Aorta (tissue), 5 donors: Measurements from ENCODE around the gene NDST1. TPM values are rescaled to one million over a fixed set of nuclear protein-coding genes. Genes with fewer than 3 reads are reported as not detected.

Source experiments
- ATAC-seq: fragments of 200-7000 bp; cut with Tn5 transposase; one replicate; pipeline ENCODE4 v1.9.1; 2022; ENCODE audit warnings: moderate library complexity; ENCODE audit not compliant: low FRiP score
- DNase-seq, 2 donors: peaks; one replicate each; pipeline ENCODE4 v3.0.0-alpha.2; 2020
- H3K27ac ChIP-seq, 2 donors: one replicate each; pipeline ENCODE4 v1.5.1; 2013; ENCODE audit warnings: low read length in 2 of 2, mild to moderate bottlenecking in 2 of 2, moderate library complexity in 2 of 2, control low read depth in 1 of 2, inconsistent platforms in 1 of 2, low read depth in 1 of 2
- H3K27me3 ChIP-seq, 2 donors: one replicate each; pipeline ENCODE4 v1.6.1; 2013; ENCODE audit warnings: control low read depth in 1 of 2, low read length in 1 of 2, mild to moderate bottlenecking in 1 of 2, moderate library complexity in 1 of 2; ENCODE audit not compliant: insufficient read depth in 2 of 2, control insufficient read depth in 1 of 2
- H3K36me3 ChIP-seq, 2 donors: one replicate each; pipeline ENCODE4 v1.6.1; 2013; ENCODE audit warnings: control low read depth in 1 of 2, low read length in 1 of 2, mild to moderate bottlenecking in 1 of 2; ENCODE audit not compliant: insufficient read depth in 2 of 2, control insufficient read depth in 1 of 2
- H3K4me1 ChIP-seq, 2 donors: one replicate each; pipeline ENCODE4 v1.6.1; 2013; ENCODE audit warnings: low read length in 2 of 2, control low read depth in 1 of 2, mild to moderate bottlenecking in 1 of 2, moderate library complexity in 1 of 2; ENCODE audit not compliant: insufficient read depth in 2 of 2, control insufficient read depth in 1 of 2
- H3K4me3 ChIP-seq, 2 donors: one replicate each; pipeline ENCODE4 v1.5.1; 2013; ENCODE audit warnings: low read length in 2 of 2, control low read depth in 1 of 2, mild to moderate bottlenecking in 1 of 2
- H3K9me3 ChIP-seq: one replicate; pipeline ENCODE4 v1.6.1; 2013; ENCODE audit warnings: mild to moderate bottlenecking, low read length; ENCODE audit not compliant: control insufficient read depth
- WGBS, 2 donors: extraction: QIAGEN DNeasy Blood & Tissue Kit; methylation state at CpG; one replicate each; pipeline ENCODE4 v1.1.7; 2013; 5-methylcytosine and 5-hydroxymethylcytosine counted together
- intact Hi-C, 2 donors: fragments of 100-400 bp; cut with DNase I; formaldehyde crosslinking; loops; one replicate each; pipeline versions ENCODE4 v1.14.2 to v1.15.0; 2022
- polyA plus RNA-seq, 2 donors: library from polyadenylated mRNA; stranded (reverse); fragments of 200-250 nt; gene quantifications; one replicate each; pipeline ENCODE4 v1.2.3, GENCODE V29; 2013
- total RNA-seq, 2 donors: library from RNA; stranded (reverse); fragmentation: NEBNext Ultra II Directional; extraction: Animal tissue kit (Norgen Biotek cat#: 25700); gene quantifications; one replicate each; pipeline ENCODE4 v1.2.1, GENCODE V29; 2021
- donor health status: healthy with polysubstance abuse.
- donor health status: Bipolar disorder and iron deficiency.
- donor health status: DM: no; HTN: no; CAD: no.
- donor health status: DM: no; HTN: no; CAD: no.
- donor health status: DM: yes; HTN: yes; CAD: no.

NDST1 gene
- total and polyA plus RNA-seq, 4 donors, result 10.4 to 116 (median 43.1) TPM

- DNase-seq, result peak in 1 of 2 donors; percentile 53
- 20 to 23% methylated on average over 16 to 19 of the region's 19 CpGs for WGBS, 2 donors
These were observed 74.5 kb downstream of the NDST1 start for GRCh38 chr5:150582241-150583109.

DNA sequence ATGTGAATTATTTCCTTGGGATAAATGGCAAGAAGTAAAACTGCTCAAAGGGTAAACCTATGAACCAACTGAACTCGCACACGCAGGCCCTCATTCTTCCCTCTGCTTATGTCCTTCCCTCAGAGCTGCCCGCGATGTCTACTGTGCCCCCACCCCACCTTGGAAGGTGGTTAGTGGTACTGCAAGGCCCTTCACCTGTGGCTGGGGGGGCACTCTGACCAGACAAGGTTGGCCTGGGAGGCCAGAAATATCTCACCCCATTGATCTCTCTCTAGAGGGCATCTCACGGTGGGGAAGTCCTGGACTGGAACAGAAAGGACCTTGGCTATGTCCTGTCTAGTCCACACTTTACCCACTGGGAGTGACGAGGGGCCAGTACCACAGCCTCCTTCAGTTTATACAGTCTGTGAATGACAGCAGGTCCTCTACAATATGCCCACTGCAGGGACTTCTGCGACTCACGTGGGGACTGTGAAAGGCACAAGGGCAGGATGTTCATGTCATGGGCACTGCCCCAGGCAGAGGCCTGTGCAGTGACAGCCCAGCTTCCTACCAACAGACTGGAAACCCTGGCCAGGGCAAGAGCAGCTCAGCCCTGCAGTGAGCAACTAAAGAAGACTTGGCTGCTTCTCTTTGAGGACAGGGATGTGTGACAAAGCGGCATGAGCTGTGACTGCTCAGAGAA lies 75.8 kb downstream of the NDST1 start:
- no peaks in the 10 kb centered on the region for H3K27me3 ChIP-seq
- DNase-seq, result peak in 1 of 2 donors; percentile 24
- no peaks in the 10 kb centered on the region for H3K4me1 ChIP-seq
- no peaks in the 10 kb centered on the region for H3K36me3 ChIP-seq
- 77 to 86% methylated on average over 9 of the region's 9 CpGs for WGBS, 2 donors
- H3K9me3 ChIP-seq, result no peaks in the 10 kb centered on the region
- H3K4me3 ChIP-seq, result no peak overlapping the region
- intact Hi-C loops, result no loop called here
- no peak overlapping the region for H3K27ac ChIP-seq
- ATAC-seq, result no peak

More at GRCh38 chr5:150582241-150583109, 74.5 kb downstream of the NDST1 start:
- Histone ChIP-seq H3K36me3 (no peaks in the 10 kb centered on the region), H3K27ac (no peak overlapping the region), H3K9me3 (no peaks in the 10 kb centered on the region), H3K4me3 (no peak overlapping the region), H3K4me1 (no peaks in the 10 kb centered on the region), H3K27me3 (no peaks in the 10 kb centered on the region)
- no peak for ATAC-seq
- intact Hi-C loops, result no loop called here

DNA sequence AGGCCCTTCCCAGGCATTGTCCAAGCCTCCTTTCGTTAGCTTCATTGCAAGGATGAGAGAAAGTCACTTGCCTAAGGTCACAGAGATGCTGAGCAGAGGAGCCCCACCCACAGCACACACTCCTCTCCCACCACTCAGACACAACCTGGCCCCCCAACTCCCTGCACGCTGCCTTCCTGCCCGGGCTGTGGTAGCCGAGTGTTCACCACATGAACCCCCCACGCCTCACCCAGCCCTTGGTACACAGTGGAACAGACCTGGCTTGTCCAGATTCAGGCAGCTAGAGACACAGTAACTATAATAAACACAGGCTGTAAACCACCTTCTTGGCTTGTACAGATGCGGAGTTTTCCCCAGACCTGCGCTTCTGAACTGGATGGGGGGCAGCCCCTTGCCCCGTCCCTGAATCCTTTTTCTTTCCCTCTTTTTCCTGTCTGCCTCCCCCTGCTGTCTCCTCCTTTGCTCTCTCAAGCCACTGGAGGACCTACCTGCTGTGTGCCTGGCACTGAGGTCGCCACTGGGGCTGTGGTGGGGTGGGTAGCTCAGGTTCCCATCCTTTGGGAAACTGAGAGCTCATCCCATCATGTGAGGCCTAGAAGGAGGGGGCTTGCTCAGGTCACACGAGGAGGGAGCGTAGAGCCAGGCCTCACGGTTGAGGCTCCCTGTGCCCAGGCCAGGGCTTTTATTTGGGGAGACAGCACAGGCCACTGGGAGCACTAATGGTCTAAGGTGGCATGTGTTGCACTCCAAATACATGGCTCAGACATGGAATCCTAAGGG lies 76.8 kb downstream of the NDST1 start:
- H3K4me3 ChIP-seq, result no peak overlapping the region
- peak; percentile 29 to 41 for DNase-seq
- no peaks in the 10 kb centered on the region for H3K9me3 ChIP-seq
- no peaks in the 10 kb centered on the region for H3K4me1 ChIP-seq
- H3K36me3 ChIP-seq, result no peaks in the 10 kb centered on the region
- intact Hi-C loops, result loop anchor here in 1 of 2 donors (5.0 kb wide), 1 partner anchor 73 kb away; no protein-coding TSS in a partner anchor
- 93 to 94% methylated on average over 12 of the region's 12 CpGs for WGBS, 2 donors
- no peaks in the 10 kb centered on the region for H3K27me3 ChIP-seq
- no peak overlapping the region for H3K27ac ChIP-seq
- ATAC-seq, result no peak

GRCh38 chr5:150585781-150586341 lies 77.9 kb downstream of the NDST1 start:
- 12 to 21% methylated on average over 9 of the region's 9 CpGs for WGBS, 2 donors
- H3K4me1 ChIP-seq, result peaks cover 0 to 3% of the 10 kb centered on the region in 2 donors
- H3K27ac ChIP-seq, result peak overlapping the region in 1 of 2 donors; percentile 7
- ATAC-seq (no peak), DNase-seq (peak; percentile 37)
- no peaks in the 10 kb centered on the region for H3K27me3 ChIP-seq
- H3K9me3 ChIP-seq, result no peaks in the 10 kb centered on the region
- H3K36me3 ChIP-seq, result no peaks in the 10 kb centered on the region
- intact Hi-C loops, result loop anchor here in 1 of 2 donors (5.0 kb wide), 1 partner anchor 71 kb away; no protein-coding TSS in a partner anchor
- H3K4me3 ChIP-seq, result no peak overlapping the region

DNA sequence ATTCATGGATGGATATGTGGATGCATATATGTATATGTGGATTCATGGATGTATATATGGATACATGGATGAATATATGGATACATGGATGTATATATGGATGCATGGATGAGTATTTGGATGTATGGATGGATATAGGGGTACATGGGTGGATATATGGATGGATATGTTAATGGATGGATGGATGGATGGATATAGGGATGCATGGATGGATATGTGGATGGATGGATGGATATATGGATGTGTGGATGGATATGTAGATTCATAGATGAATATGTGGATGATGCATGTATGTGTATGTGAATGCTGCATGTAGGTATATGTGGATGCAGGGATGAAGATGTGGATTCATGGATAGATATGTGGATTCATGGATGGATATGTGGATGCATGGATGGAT lies 79.1 kb downstream of the NDST1 start:
- no peaks in the 10 kb centered on the region for H3K36me3 ChIP-seq
- H3K9me3 ChIP-seq, result no peaks in the 10 kb centered on the region
- H3K27me3 ChIP-seq, result no peaks in the 10 kb centered on the region
- H3K4me3 ChIP-seq, result no peak overlapping the region
- no peak for DNase-seq
- intact Hi-C loops, result loop anchor here in 1 of 2 donors (5.0 kb wide), 1 partner anchor 70 kb away; no protein-coding TSS in a partner anchor
- H3K4me1 ChIP-seq, result peaks cover 0 to 3% of the 10 kb centered on the region in 2 donors
- no peak overlapping the region for H3K27ac ChIP-seq
- ATAC-seq, result no peak

DNA sequence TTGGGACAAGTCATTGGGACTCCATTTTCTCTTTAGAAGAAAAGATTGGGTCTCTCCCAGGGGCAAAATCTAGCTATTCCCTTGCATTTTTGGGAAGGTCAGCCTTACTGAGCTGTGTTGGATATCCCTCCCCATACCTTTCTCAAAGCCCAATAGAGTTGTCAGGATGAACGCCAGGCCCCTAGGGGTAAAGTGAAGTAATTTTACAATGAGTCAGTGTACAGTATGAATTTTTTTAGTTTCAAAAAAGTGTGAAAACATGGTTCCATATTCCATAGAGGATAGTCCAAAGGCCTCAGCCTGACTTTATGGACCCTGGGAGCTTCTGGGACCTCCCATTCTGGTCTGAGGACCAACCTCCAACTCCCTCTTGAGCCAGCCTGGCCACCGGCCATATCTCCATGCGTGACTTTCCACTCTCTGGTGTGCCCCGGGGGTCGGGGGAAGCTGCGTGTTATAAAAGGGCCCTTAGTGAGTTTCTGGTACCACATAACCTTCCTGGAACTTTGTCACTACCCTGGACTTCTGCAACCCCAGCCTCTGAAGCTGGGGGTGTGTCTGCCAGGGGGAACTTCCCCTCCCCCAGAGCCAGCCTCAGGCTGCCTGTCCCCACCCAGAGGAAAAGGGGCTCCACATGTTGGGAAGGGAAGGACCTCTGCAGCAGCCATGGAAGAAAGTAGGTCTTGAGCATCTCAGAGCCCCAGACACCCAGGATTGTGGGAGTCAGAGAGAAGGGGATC lies 80.1 kb downstream of the NDST1 start:
- Histone ChIP-seq H3K36me3 (no peaks in the 10 kb centered on the region), H3K27me3 (no peaks in the 10 kb centered on the region), H3K4me3 (no peak overlapping the region), H3K4me1 (peaks cover 0 to 3% of the 10 kb centered on the region in 2 donors), H3K9me3 (no peaks in the 10 kb centered on the region), H3K27ac (no peak overlapping the region)
- peak in 1 of 2 donors; percentile 49 for DNase-seq
- WGBS, 2 donors, result 15 to 25% methylated on average over 6 of the region's 6 CpGs
- ATAC-seq, result no peak
- intact Hi-C loops, result loop anchor here (2.0 to 5.0 kb wide), 2 partner anchors 69 kb away; no protein-coding TSS in a partner anchor

DNA sequence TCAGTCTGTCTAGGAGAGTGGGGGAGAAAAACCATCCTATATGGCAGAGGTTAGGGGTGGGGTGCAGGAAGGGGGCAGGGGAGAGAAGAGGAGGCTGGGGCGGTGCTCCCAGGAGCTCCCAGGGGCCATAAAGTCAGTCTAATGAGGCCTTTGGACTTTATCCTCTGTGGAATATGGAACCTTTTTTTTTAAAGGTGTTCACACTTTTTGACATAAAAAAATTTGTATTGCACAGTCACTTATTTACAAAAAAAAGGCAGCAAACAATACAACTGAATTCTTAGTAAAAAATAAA lies 80.6 kb downstream of the NDST1 start:
- DNase-seq, result peak in 1 of 2 donors; percentile 26
- Histone ChIP-seq H3K27ac (no peak overlapping the region), H3K9me3 (no peaks in the 10 kb centered on the region), H3K27me3 (no peaks in the 10 kb centered on the region), H3K4me1 (peaks cover 0 to 3% of the 10 kb centered on the region in 2 donors), H3K4me3 (no peak overlapping the region), H3K36me3 (no peaks in the 10 kb centered on the region)
- ATAC-seq, result no peak
- intact Hi-C loops, result loop anchor here (2.0 to 5.0 kb wide), 2 partner anchors 68 to 69 kb away; no protein-coding TSS in a partner anchor
- 73 to 94% methylated on average over 1 of the region's 1 CpG for WGBS, 2 donors
